ENCODE data around the gene ESPNL.
"Not testable (repeated sequence)": the region's sequence is repeated elsewhere in the genome, so short reads cannot be mapped to it uniquely, and the experiment has no call there.

The ESPNL gene

GRCh38 chr2:238170386-238171071 is 70.4 kb downstream of the ESPNL start:
- Histone ChIP-seq H3K4me1 (ENCODE audit: control insufficient read depth in 5 of 5, insufficient read depth in 5 of 5, low read length in 5 of 5) (peaks cover 7 to 35% (median 19%) of the 10 kb centered on the region in 5 donors), H3K27me3 (ENCODE audit: control insufficient read depth in 5 of 5, insufficient read depth in 4 of 5, low read length in 5 of 5) (no peaks in the 10 kb centered on the region), H3K9me3 (ENCODE audit: control insufficient read depth in 5 of 5, low read length in 5 of 5) (no peaks in the 10 kb centered on the region), H3K9ac (ENCODE audit: low read length in 5 of 5) (peak overlapping the region in 1 of 5 donors; percentile 26), H3K27ac (ENCODE audit: low read depth, low read length) (peak overlapping the region; percentile 93), H3K4me3 (ENCODE audit: low read depth in 1 of 5, low read length in 5 of 5) (no peak overlapping the region), H3K36me3 (ENCODE audit: control insufficient read depth in 5 of 5, insufficient read depth in 5 of 5, low read length in 5 of 5) (peaks cover 5 to 77% (median 61%) of the 10 kb centered on the region in 5 donors)

- H3K27me3 ChIP-seq (ENCODE audit: control insufficient read depth in 5 of 5, insufficient read depth in 4 of 5, low read length in 5 of 5); H3K9ac ChIP-seq (ENCODE audit: low read length in 5 of 5); H3K9me3 ChIP-seq (ENCODE audit: control insufficient read depth in 5 of 5, low read length in 5 of 5); H3K4me3 ChIP-seq (ENCODE audit: low read depth in 1 of 5, low read length in 5 of 5): not testable (repeated sequence)
- Histone ChIP-seq H3K27ac (ENCODE audit: low read depth, low read length) (peak overlapping the region; percentile 93), H3K4me1 (ENCODE audit: control insufficient read depth in 5 of 5, insufficient read depth in 5 of 5, low read length in 5 of 5) (peaks cover 7 to 30% (median 19%) of the 10 kb centered on the region in 5 donors), H3K36me3 (ENCODE audit: control insufficient read depth in 5 of 5, insufficient read depth in 5 of 5, low read length in 5 of 5) (peaks cover 5 to 77% (median 63%) of the 10 kb centered on the region in 5 donors)
These were observed 70.9 kb downstream of the ESPNL start for GRCh38 chr2:238171072-238171431.

GRCh38 chr2:238171575-238172187 is 71.5 kb downstream of the ESPNL start:
- Histone ChIP-seq H3K4me1 (ENCODE audit: control insufficient read depth in 5 of 5, insufficient read depth in 5 of 5, low read length in 5 of 5) (peaks cover 7 to 27% (median 21%) of the 10 kb centered on the region in 5 donors), H3K4me3 (ENCODE audit: low read depth in 1 of 5, low read length in 5 of 5) (no peak overlapping the region), H3K27ac (ENCODE audit: low read depth, low read length) (no peak overlapping the region), H3K27me3 (ENCODE audit: control insufficient read depth in 5 of 5, insufficient read depth in 4 of 5, low read length in 5 of 5) (no peaks in the 10 kb centered on the region), H3K9ac (ENCODE audit: low read length in 5 of 5) (peak overlapping the region in 1 of 5 donors; percentile 4), H3K36me3 (ENCODE audit: control insufficient read depth in 5 of 5, insufficient read depth in 5 of 5, low read length in 5 of 5) (peaks cover 7 to 81% (median 68%) of the 10 kb centered on the region in 5 donors), H3K9me3 (ENCODE audit: control insufficient read depth in 5 of 5, low read length in 5 of 5) (no peaks in the 10 kb centered on the region)

DNA sequence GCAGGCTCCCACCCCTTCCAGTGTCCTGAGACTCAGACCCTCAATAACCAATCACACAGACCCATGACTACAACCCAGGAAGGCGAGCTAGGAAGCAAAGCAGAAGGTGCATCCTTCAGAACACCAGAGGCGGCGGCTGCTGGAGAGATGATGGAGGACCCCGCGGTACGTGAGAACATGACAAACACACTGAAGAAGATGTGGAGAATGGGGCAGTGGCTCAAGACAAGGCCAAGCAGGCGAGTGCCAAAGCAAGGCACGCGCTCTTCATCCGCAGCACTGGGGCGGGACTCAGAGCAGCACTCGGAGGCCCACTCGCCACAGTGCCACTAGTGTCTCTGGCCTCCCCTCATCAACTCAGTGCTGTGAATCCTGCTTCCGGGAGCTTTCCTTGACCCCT is 72.3 kb downstream of the ESPNL start:
- Histone ChIP-seq H3K4me1 (ENCODE audit: control insufficient read depth in 5 of 5, insufficient read depth in 5 of 5, low read length in 5 of 5) (peaks cover 7 to 25% (median 22%) of the 10 kb centered on the region in 5 donors), H3K9me3 (ENCODE audit: control insufficient read depth in 5 of 5, low read length in 5 of 5) (no peaks in the 10 kb centered on the region), H3K27ac (ENCODE audit: low read depth, low read length) (no peak overlapping the region), H3K36me3 (ENCODE audit: control insufficient read depth in 5 of 5, insufficient read depth in 5 of 5, low read length in 5 of 5) (peaks cover 14 to 81% (median 75%) of the 10 kb centered on the region in 5 donors), H3K27me3 (ENCODE audit: control insufficient read depth in 5 of 5, insufficient read depth in 4 of 5, low read length in 5 of 5) (no peaks in the 10 kb centered on the region), H3K9ac (ENCODE audit: low read length in 5 of 5) (no peak overlapping the region), H3K4me3 (ENCODE audit: low read depth in 1 of 5, low read length in 5 of 5) (no peak overlapping the region)

DNA sequence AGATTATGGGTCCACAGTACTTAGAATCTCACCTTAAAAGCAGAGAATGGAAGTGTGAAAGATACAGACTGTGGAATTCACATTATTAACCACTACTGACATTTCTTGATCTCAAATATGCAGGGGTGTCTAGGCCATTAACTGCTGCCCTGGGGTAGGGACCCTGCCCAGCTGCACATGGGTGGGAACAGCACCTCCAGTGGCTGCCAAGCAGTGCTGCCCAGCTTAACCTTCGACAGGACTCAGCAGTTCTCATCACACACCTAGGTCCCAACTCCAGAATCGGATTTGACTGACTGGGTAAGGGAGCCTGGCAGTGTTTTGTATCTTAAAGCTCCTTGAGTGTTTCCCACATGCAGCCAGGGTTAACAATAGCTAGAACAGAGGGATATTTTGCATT is 73.6 kb downstream of the ESPNL start:
- Histone ChIP-seq H3K9me3 (ENCODE audit: control insufficient read depth in 5 of 5, low read length in 5 of 5) (no peaks in the 10 kb centered on the region), H3K9ac (ENCODE audit: low read length in 5 of 5) (no peak overlapping the region), H3K4me3 (ENCODE audit: low read depth in 1 of 5, low read length in 5 of 5) (no peak overlapping the region), H3K27ac (ENCODE audit: low read depth, low read length) (no peak overlapping the region), H3K27me3 (ENCODE audit: control insufficient read depth in 5 of 5, insufficient read depth in 4 of 5, low read length in 5 of 5) (no peaks in the 10 kb centered on the region), H3K4me1 (ENCODE audit: control insufficient read depth in 5 of 5, insufficient read depth in 5 of 5, low read length in 5 of 5) (peaks cover 7 to 25% (median 22%) of the 10 kb centered on the region in 5 donors), H3K36me3 (ENCODE audit: control insufficient read depth in 5 of 5, insufficient read depth in 5 of 5, low read length in 5 of 5) (peaks cover 22 to 84% (median 78%) of the 10 kb centered on the region in 5 donors)

DNA sequence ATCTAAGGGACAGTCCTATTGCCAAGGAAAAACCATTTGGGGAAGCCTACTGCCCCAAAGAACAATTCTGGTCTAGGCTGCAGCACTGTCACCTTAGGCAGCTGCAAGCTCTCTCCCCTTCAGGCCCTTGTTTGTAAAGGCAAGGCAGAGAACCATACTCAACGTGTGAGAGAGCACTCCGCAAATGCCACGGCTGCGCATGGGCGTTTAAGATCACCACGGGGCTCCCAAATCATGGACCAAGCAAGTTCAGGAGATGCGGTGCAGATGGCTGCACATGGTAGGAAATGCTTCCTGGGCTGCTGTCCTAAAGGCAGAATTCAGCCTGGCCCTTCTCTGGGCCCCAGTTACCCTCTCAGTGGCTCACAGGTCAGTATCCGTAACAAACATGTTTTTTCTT is 74.2 kb downstream of the ESPNL start:
- peaks cover 26 to 84% (median 82%) of the 10 kb centered on the region in 5 donors for H3K36me3 ChIP-seq (ENCODE audit: control insufficient read depth in 5 of 5, insufficient read depth in 5 of 5, low read length in 5 of 5)
- no peak overlapping the region for H3K4me3 ChIP-seq (ENCODE audit: low read depth in 1 of 5, low read length in 5 of 5)
- H3K9me3 ChIP-seq (ENCODE audit: control insufficient read depth in 5 of 5, low read length in 5 of 5) = no peaks in the 10 kb centered on the region
- H3K9ac ChIP-seq (ENCODE audit: low read length in 5 of 5) = no peak overlapping the region
- H3K27ac ChIP-seq (ENCODE audit: low read depth, low read length) = no peak overlapping the region
- H3K27me3 ChIP-seq (ENCODE audit: control insufficient read depth in 5 of 5, insufficient read depth in 4 of 5, low read length in 5 of 5) = no peaks in the 10 kb centered on the region
- peaks cover 7 to 21% (median 18%) of the 10 kb centered on the region in 5 donors for H3K4me1 ChIP-seq (ENCODE audit: control insufficient read depth in 5 of 5, insufficient read depth in 5 of 5, low read length in 5 of 5)

DNA sequence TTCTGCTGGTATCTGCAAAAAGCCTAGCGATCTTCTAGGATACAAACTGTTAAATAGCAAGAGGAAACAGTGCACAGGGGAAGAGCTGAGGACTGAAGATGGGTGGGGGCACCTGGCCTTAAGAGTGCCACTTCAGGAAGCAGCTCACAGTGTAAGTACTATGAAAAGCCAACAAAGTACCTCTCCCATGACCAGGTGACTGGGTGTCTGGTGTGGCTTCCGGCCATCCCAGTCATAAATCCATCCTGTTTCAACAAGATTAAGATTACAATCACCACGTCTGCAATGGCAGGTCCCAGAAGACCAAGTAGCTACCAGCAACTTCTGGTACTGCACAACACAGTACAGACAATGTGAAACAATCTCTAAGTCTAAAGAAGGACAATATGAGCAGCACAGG is 74.6 kb downstream of the ESPNL start:
- Histone ChIP-seq H3K4me3 (ENCODE audit: low read depth in 1 of 5, low read length in 5 of 5) (no peak overlapping the region), H3K27me3 (ENCODE audit: control insufficient read depth in 5 of 5, insufficient read depth in 4 of 5, low read length in 5 of 5) (no peaks in the 10 kb centered on the region), H3K36me3 (ENCODE audit: control insufficient read depth in 5 of 5, insufficient read depth in 5 of 5, low read length in 5 of 5) (peaks cover 27 to 86% (median 85%) of the 10 kb centered on the region in 5 donors), H3K4me1 (ENCODE audit: control insufficient read depth in 5 of 5, insufficient read depth in 5 of 5, low read length in 5 of 5) (peaks cover 6 to 18% (median 14%) of the 10 kb centered on the region in 5 donors), H3K9me3 (ENCODE audit: control insufficient read depth in 5 of 5, low read length in 5 of 5) (no peaks in the 10 kb centered on the region), H3K9ac (ENCODE audit: low read length in 5 of 5) (no peak overlapping the region), H3K27ac (ENCODE audit: low read depth, low read length) (no peak overlapping the region)

- no peak overlapping the region for H3K4me3 ChIP-seq (ENCODE audit: low read depth in 1 of 5, low read length in 5 of 5)
- no peak overlapping the region for H3K27ac ChIP-seq (ENCODE audit: low read depth, low read length)
- peaks cover 0 to 9% (median 5%) of the 10 kb centered on the region in 5 donors for H3K4me1 ChIP-seq (ENCODE audit: control insufficient read depth in 5 of 5, insufficient read depth in 5 of 5, low read length in 5 of 5)
- no peaks in the 10 kb centered on the region for H3K9me3 ChIP-seq (ENCODE audit: control insufficient read depth in 5 of 5, low read length in 5 of 5)
- H3K9ac ChIP-seq (ENCODE audit: low read length in 5 of 5) = peak overlapping the region in 1 of 5 donors; percentile 15
- H3K27me3 ChIP-seq (ENCODE audit: control insufficient read depth in 5 of 5, insufficient read depth in 4 of 5, low read length in 5 of 5) = no peaks in the 10 kb centered on the region
- peaks cover 38 to 91% (median 87%) of the 10 kb centered on the region in 5 donors for H3K36me3 ChIP-seq (ENCODE audit: control insufficient read depth in 5 of 5, insufficient read depth in 5 of 5, low read length in 5 of 5)
These were observed 76.5 kb downstream of the ESPNL start for GRCh38 chr2:238176613-238177012.

DNA sequence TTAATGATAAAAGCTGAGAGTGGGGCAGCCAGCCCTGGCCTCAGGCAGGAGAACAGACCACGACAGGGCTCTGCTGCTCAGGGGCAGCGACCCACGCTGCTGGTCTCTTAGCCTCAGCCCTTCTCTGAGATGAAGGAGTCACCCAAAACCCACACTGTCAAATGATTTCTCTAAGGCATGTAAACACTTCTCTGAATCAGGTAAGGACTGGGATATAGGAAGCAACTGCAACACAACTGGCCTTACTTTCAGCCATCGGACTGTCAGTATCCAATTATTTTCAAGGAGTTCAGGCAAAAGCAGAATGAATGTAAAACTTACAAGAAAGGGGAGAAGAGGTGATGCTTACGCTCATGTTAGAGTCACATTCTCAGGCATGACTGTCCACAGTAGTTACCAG is 80.4 kb downstream of the ESPNL start:
- no peak overlapping the region for H3K4me3 ChIP-seq (ENCODE audit: low read depth in 1 of 5, low read length in 5 of 5)
- peaks cover 53 to 92% (median 85%) of the 10 kb centered on the region in 5 donors for H3K36me3 ChIP-seq (ENCODE audit: control insufficient read depth in 5 of 5, insufficient read depth in 5 of 5, low read length in 5 of 5)
- H3K4me1 ChIP-seq (ENCODE audit: control insufficient read depth in 5 of 5, insufficient read depth in 5 of 5, low read length in 5 of 5) = peaks cover 0 to 15% (median 5%) of the 10 kb centered on the region in 5 donors
- no peak overlapping the region for H3K27ac ChIP-seq (ENCODE audit: low read depth, low read length)
- H3K27me3 ChIP-seq (ENCODE audit: control insufficient read depth in 5 of 5, insufficient read depth in 4 of 5, low read length in 5 of 5) = no peaks in the 10 kb centered on the region
- no peaks in the 10 kb centered on the region for H3K9me3 ChIP-seq (ENCODE audit: control insufficient read depth in 5 of 5, low read length in 5 of 5)
- no peak overlapping the region for H3K9ac ChIP-seq (ENCODE audit: low read length in 5 of 5)

- no peak overlapping the region for H3K4me3 ChIP-seq (ENCODE audit: low read depth in 1 of 5, low read length in 5 of 5)
- H3K9me3 ChIP-seq (ENCODE audit: control insufficient read depth in 5 of 5, low read length in 5 of 5) = no peaks in the 10 kb centered on the region
- H3K36me3 ChIP-seq (ENCODE audit: control insufficient read depth in 5 of 5, insufficient read depth in 5 of 5, low read length in 5 of 5) = peaks cover 49 to 97% (median 91%) of the 10 kb centered on the region in 5 donors
- peaks cover 0 to 9% (median 0%) of the 10 kb centered on the region in 5 donors for H3K4me1 ChIP-seq (ENCODE audit: control insufficient read depth in 5 of 5, insufficient read depth in 5 of 5, low read length in 5 of 5)
- no peak overlapping the region for H3K9ac ChIP-seq (ENCODE audit: low read length in 5 of 5)
- H3K27ac ChIP-seq (ENCODE audit: low read depth, low read length) = no peak overlapping the region
- H3K27me3 ChIP-seq (ENCODE audit: control insufficient read depth in 5 of 5, insufficient read depth in 4 of 5, low read length in 5 of 5) = no peaks in the 10 kb centered on the region
These were observed 82.2 kb downstream of the ESPNL start for GRCh38 chr2:238182362-238182761.
